ENCODE data around the gene ENOX2.

The ENOX2 gene

GRCh38 chrX:130884627-130885026, 18.4 kb downstream of the ENOX2 start:
- DNase-seq, result no peak

- no peak for DNase-seq
Measured at GRCh38 chrX:130879869-130880268, 23.1 kb downstream of the ENOX2 start.

GRCh38 chrX:130878350-130879341, 24.4 kb downstream of the ENOX2 start:
- no peak for DNase-seq

- no peak for DNase-seq
Measured at GRCh38 chrX:130877892-130878341, 25.1 kb downstream of the ENOX2 start.

- DNase-seq, result no peak
Measured at GRCh38 chrX:130876226-130876625, 26.8 kb downstream of the ENOX2 start.

- no peak for DNase-seq
Measured at GRCh38 chrX:130874751-130875150, 28.3 kb downstream of the ENOX2 start.

GRCh38 chrX:130869239-130869638, 33.8 kb downstream of the ENOX2 start:
- DNase-seq, result no peak

- DNase-seq, result no peak
Measured at GRCh38 chrX:130861462-130861861, 41.5 kb downstream of the ENOX2 start.

GRCh38 chrX:130857207-130857606, 45.8 kb downstream of the ENOX2 start:
- DNase-seq, result no peak

- no peak for DNase-seq
Measured at GRCh38 chrX:130851569-130851968, 51.4 kb downstream of the ENOX2 start.

- DNase-seq, result no peak
Measured at GRCh38 chrX:130848763-130849162, 54.2 kb downstream of the ENOX2 start.

- no peak for DNase-seq
Measured at GRCh38 chrX:130846746-130847145, 56.3 kb downstream of the ENOX2 start.

GRCh38 chrX:130841776-130842175, 61.2 kb downstream of the ENOX2 start:
- DNase-seq, result no peak

GRCh38 chrX:130840345-130840744, 62.7 kb downstream of the ENOX2 start:
- DNase-seq, result no peak

- no peak for DNase-seq
Measured at GRCh38 chrX:130836447-130836846, 66.6 kb downstream of the ENOX2 start.

- DNase-seq, result no peak
Measured at GRCh38 chrX:130834830-130835229, 68.2 kb downstream of the ENOX2 start.

- DNase-seq, result no peak
Measured at GRCh38 chrX:130834149-130834548, 68.9 kb downstream of the ENOX2 start.

GRCh38 chrX:130831347-130831722, 71.7 kb downstream of the ENOX2 start:
- no peak for DNase-seq

GRCh38 chrX:130830599-130831346, 72.2 kb downstream of the ENOX2 start:
- no peak for DNase-seq

- DNase-seq, result no peak
Measured at GRCh38 chrX:130829526-130830515, 73.2 kb downstream of the ENOX2 start.

GRCh38 chrX:130828641-130829040, 74.4 kb downstream of the ENOX2 start:
- DNase-seq, result no peak

- no peak for DNase-seq
Measured at GRCh38 chrX:130827648-130828047, 75.4 kb downstream of the ENOX2 start.

GRCh38 chrX:130826249-130826648, 76.8 kb downstream of the ENOX2 start:
- DNase-seq, result no peak

All from activated CD8-positive, alpha-beta memory T cell treated with anti-CD3 and anti-CD28 coated beads, Interleukin-2, amount 50 U/mL, for 4 hours (primary cell).